Upper lobe of left lung (tissue), 4 donors: ENCODE data around the gene EML4.

Source experiments
- EP300 ChIP-seq, 4 donors: sonication (generic); formaldehyde crosslinking; IDR thresholded peaks; one replicate each; pipeline ENCODE4 v1.5.1; 2017; ENCODE audit warnings: antibody characterized with exemption in 4 of 4, control low read depth in 2 of 4
- POLR2A ChIP-seq, 4 donors: fragments of 450-650 bp; IDR thresholded peaks; one replicate each; pipeline ENCODE4 v1.5.1; 2016 to 2017; ENCODE audit warnings: antibody characterized with exemption in 4 of 4, mild to moderate bottlenecking in 2 of 4
- POLR2AphosphoS5 ChIP-seq, 2 donors: sonication (generic); formaldehyde crosslinking; IDR thresholded peaks; one replicate each; pipeline ENCODE4 v1.5.1; 2017; ENCODE audit warnings: antibody characterized with exemption in 2 of 2
- TF ChIP-seq, protein P1 (sequence below), 6 experiments: fragments of 450-650 bp in 4 of 6; fragments of 200-600 bp in 2 of 6; sonication (generic) in 2 of 6; IDR thresholded peaks; one replicate each; pipeline ENCODE4 v1.5.1; 2016 to 2019; ENCODE audit warnings: antibody characterized with exemption in 6 of 6

DNA sequence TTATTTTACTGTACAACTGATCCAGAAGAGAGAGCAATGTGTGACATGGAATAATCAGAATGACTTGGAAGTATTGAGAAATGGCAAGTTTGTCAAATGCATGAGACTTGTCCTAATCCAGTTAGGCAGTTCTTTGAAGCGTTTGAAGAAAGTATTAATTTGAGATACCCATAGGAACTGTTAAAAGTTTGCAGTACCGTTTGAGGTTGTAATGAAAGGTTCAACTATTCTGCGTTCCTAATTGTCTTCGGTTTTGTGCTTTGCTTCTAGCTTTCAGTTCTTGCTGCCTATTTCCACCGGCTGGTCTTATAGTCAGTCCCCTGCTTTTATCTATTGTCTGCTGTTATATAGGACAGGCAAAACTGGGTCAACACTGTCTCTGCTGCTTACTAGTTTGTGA is 150.1 kb downstream of the EML4 start:
- TF ChIP-seq, protein P1, sequence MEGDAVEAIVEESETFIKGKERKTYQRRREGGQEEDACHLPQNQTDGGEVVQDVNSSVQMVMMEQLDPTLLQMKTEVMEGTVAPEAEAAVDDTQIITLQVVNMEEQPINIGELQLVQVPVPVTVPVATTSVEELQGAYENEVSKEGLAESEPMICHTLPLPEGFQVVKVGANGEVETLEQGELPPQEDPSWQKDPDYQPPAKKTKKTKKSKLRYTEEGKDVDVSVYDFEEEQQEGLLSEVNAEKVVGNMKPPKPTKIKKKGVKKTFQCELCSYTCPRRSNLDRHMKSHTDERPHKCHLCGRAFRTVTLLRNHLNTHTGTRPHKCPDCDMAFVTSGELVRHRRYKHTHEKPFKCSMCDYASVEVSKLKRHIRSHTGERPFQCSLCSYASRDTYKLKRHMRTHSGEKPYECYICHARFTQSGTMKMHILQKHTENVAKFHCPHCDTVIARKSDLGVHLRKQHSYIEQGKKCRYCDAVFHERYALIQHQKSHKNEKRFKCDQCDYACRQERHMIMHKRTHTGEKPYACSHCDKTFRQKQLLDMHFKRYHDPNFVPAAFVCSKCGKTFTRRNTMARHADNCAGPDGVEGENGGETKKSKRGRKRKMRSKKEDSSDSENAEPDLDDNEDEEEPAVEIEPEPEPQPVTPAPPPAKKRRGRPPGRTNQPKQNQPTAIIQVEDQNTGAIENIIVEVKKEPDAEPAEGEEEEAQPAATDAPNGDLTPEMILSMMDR (IDR thresholded peaks at IDR 0.05): no peak
- TF ChIP-seq POLR2A (IDR thresholded peaks at IDR 0.05): no peak
- TF ChIP-seq POLR2AphosphoS5 (IDR thresholded peaks at IDR 0.05): no peak
- no peak for TF ChIP-seq EP300 (IDR thresholded peaks at IDR 0.05)
